ENCODE data around the gene SHANK3. TPM values are rescaled to one million over a fixed set of nuclear protein-coding genes. Genes with fewer than 3 reads are reported as not detected.

The SHANK3 gene
- total RNA-seq, 1 donor from 2014 or later = 10.6 TPM

- no peak for TF ChIP-seq EZH2 (IDR thresholded peaks at IDR 0.05; ENCODE audit: insufficient read depth, low read length)
- no peak for TF ChIP-seq CTCF (IDR thresholded peaks at IDR 0.05; ENCODE audit: insufficient read depth, low read depth, low read length)
- H3K9me3 ChIP-seq (ENCODE audit: insufficient read depth, low read depth, low read length) = no peaks in the 10 kb centered on the region
- peaks cover 5% of the 10 kb centered on the region for H3K4me1 ChIP-seq (ENCODE audit: insufficient read depth, low read length)
- H3K27ac ChIP-seq (ENCODE audit: low read depth, low read length) = no peak overlapping the region
- FAIRE-seq (no peak), DNase-seq (ENCODE audit: low read depth) (no peak)
- peaks cover 9% of the 10 kb centered on the region for H3K36me3 Mint-ChIP-seq (ENCODE audit: low read depth, unreplicated experiment)
- no peaks in the 10 kb centered on the region for H3K36me3 ChIP-seq (ENCODE audit: insufficient read depth, low read length)
- H3K4me3 ChIP-seq (ENCODE audit: insufficient read depth, low read depth, low read length) = no peak overlapping the region
- no peaks in the 10 kb centered on the region for H3K79me2 ChIP-seq (ENCODE audit: insufficient read depth, low read length)
- peaks cover 9% of the 10 kb centered on the region for H4K20me1 ChIP-seq (ENCODE audit: insufficient read depth, low read length)
- peak overlapping the region; percentile 41 for H3K4me2 ChIP-seq (ENCODE audit: low read length)
- H3K27me3 Mint-ChIP-seq (ENCODE audit: low read depth, unreplicated experiment) = peaks cover 7% of the 10 kb centered on the region
- H3K27ac Mint-ChIP-seq (ENCODE audit: unreplicated experiment) = no peak overlapping the region
- H3K9ac ChIP-seq (ENCODE audit: low read length) = no peak overlapping the region
- peaks cover 3% of the 10 kb centered on the region for H3K9me3 Mint-ChIP-seq (ENCODE audit: unreplicated experiment)
- H3K27me3 ChIP-seq (ENCODE audit: insufficient read depth, low read length) = no peaks in the 10 kb centered on the region
- no peak overlapping the region for H2AFZ ChIP-seq (ENCODE audit: low read depth, low read length)
- peaks cover 10% of the 10 kb centered on the region for H3K4me1 Mint-ChIP-seq (ENCODE audit: low read depth, unreplicated experiment)
- H3K4me3 Mint-ChIP-seq (ENCODE audit: unreplicated experiment) = peak overlapping the region; percentile 20
These were observed 34.0 kb downstream of the SHANK3 start for GRCh38 chr22:50706481-50707125.

- H3K9ac ChIP-seq (ENCODE audit: low read length) = no peak overlapping the region
- H2AFZ ChIP-seq (ENCODE audit: low read depth, low read length) = no peak overlapping the region
- H3K4me3 ChIP-seq (ENCODE audit: insufficient read depth, low read depth, low read length) = no peak overlapping the region
- Mint-ChIP-seq H3K27ac (ENCODE audit: unreplicated experiment) (no peak overlapping the region), H3K9me3 (ENCODE audit: unreplicated experiment) (peaks cover 3% of the 10 kb centered on the region), H3K4me1 (ENCODE audit: low read depth, unreplicated experiment) (no peaks in the 10 kb centered on the region), H3K27me3 (ENCODE audit: low read depth, unreplicated experiment) (peaks cover 3% of the 10 kb centered on the region), H3K4me3 (ENCODE audit: unreplicated experiment) (no peak overlapping the region), H3K36me3 (ENCODE audit: low read depth, unreplicated experiment) (peaks cover 8% of the 10 kb centered on the region)
- no peak overlapping the region for H3K27ac ChIP-seq (ENCODE audit: low read depth, low read length)
- DNase-seq (ENCODE audit: low read depth) (no peak), FAIRE-seq (no peak)
- H3K4me1 ChIP-seq (ENCODE audit: insufficient read depth, low read length) = peaks cover 5% of the 10 kb centered on the region
- H4K20me1 ChIP-seq (ENCODE audit: insufficient read depth, low read length) = peaks cover 8% of the 10 kb centered on the region
- no peaks in the 10 kb centered on the region for H3K9me3 ChIP-seq (ENCODE audit: insufficient read depth, low read depth, low read length)
- no peak overlapping the region for H3K4me2 ChIP-seq (ENCODE audit: low read length)
- no peaks in the 10 kb centered on the region for H3K36me3 ChIP-seq (ENCODE audit: insufficient read depth, low read length)
- H3K27me3 ChIP-seq (ENCODE audit: insufficient read depth, low read length) = no peaks in the 10 kb centered on the region
- H3K79me2 ChIP-seq (ENCODE audit: insufficient read depth, low read length) = no peaks in the 10 kb centered on the region
- no peak for TF ChIP-seq EZH2 (IDR thresholded peaks at IDR 0.05; ENCODE audit: insufficient read depth, low read length)
- TF ChIP-seq CTCF (IDR thresholded peaks at IDR 0.05; ENCODE audit: insufficient read depth, low read depth, low read length) = no peak
These were observed 35.9 kb downstream of the SHANK3 start for GRCh38 chr22:50708474-50708873.

- Mint-ChIP-seq H3K9me3 (ENCODE audit: unreplicated experiment) (peaks cover 3% of the 10 kb centered on the region), H3K36me3 (ENCODE audit: low read depth, unreplicated experiment) (peaks cover 8% of the 10 kb centered on the region), H3K4me1 (ENCODE audit: low read depth, unreplicated experiment) (no peaks in the 10 kb centered on the region), H3K4me3 (ENCODE audit: unreplicated experiment) (no peak overlapping the region), H3K27me3 (ENCODE audit: low read depth, unreplicated experiment) (peaks cover 8% of the 10 kb centered on the region), H3K27ac (ENCODE audit: unreplicated experiment) (no peak overlapping the region)
- TF ChIP-seq CTCF (IDR thresholded peaks at IDR 0.05; ENCODE audit: insufficient read depth, low read depth, low read length) (no peak), EZH2 (IDR thresholded peaks at IDR 0.05; ENCODE audit: insufficient read depth, low read length) (no peak)
- H3K9me3 ChIP-seq (ENCODE audit: insufficient read depth, low read depth, low read length) = no peaks in the 10 kb centered on the region
- H3K36me3 ChIP-seq (ENCODE audit: insufficient read depth, low read length) = no peaks in the 10 kb centered on the region
- no peak overlapping the region for H3K4me3 ChIP-seq (ENCODE audit: insufficient read depth, low read depth, low read length)
- H3K27me3 ChIP-seq (ENCODE audit: insufficient read depth, low read length) = no peaks in the 10 kb centered on the region
- peaks cover 5% of the 10 kb centered on the region for H3K4me1 ChIP-seq (ENCODE audit: insufficient read depth, low read length)
- FAIRE-seq (no peak), DNase-seq (ENCODE audit: low read depth) (no peak)
- H2AFZ ChIP-seq (ENCODE audit: low read depth, low read length) = no peak overlapping the region
- H3K4me2 ChIP-seq (ENCODE audit: low read length) = no peak overlapping the region
- peaks cover 11% of the 10 kb centered on the region for H4K20me1 ChIP-seq (ENCODE audit: insufficient read depth, low read length)
- no peak overlapping the region for H3K27ac ChIP-seq (ENCODE audit: low read depth, low read length)
- no peak overlapping the region for H3K9ac ChIP-seq (ENCODE audit: low read length)
- H3K79me2 ChIP-seq (ENCODE audit: insufficient read depth, low read length) = no peaks in the 10 kb centered on the region
These were observed 36.4 kb downstream of the SHANK3 start for GRCh38 chr22:50708996-50709395.
